Esophagus squamous epithelium (tissue), 5 donors: ENCODE results near the gene ADCY5. TPM values are rescaled to one million over a fixed set of nuclear protein-coding genes. Genes with fewer than 3 reads are reported as not detected.

ENCODE experiments used
- DNase-seq: peaks from one replicate; lab custom pipeline; 2025; lab: John Stamatoyannopoulos, UW
- H3K27ac ChIP-seq, 4 donors: fragments of 200-600 bp; sonication (generic); one replicate each; pipeline ENCODE4 v1.5.1; 2016 to 2019; ENCODE audit warnings: mild to moderate bottlenecking in 1 of 4
- H3K27me3 ChIP-seq, 4 donors: fragments of 200-600 bp; sonication (generic); 1 replicate in 3 of 4; 2 replicates in 1 of 4; pipeline versions ENCODE4 v1.5.1 to v1.6.0; 2017 to 2021; ENCODE audit warnings: antibody characterized with exemption in 1 of 4
- H3K36me3 ChIP-seq, 3 donors: fragments of 200-600 bp; sonication (generic); one replicate each; pipeline ENCODE4 v1.5.1; 2016 to 2019
- H3K4me1 ChIP-seq, 3 donors: fragments of 200-600 bp; sonication (generic); one replicate each; pipeline ENCODE4 v1.5.1; 2017 to 2019
- H3K4me3 ChIP-seq, 4 donors: fragments of 200-600 bp; sonication (generic); 1 replicate in 3 of 4; 2 replicates in 1 of 4; pipeline ENCODE4 v1.5.1; 2016 to 2019; ENCODE audit warnings: mild to moderate bottlenecking in 2 of 4, moderate library complexity in 1 of 4
- H3K9me3 ChIP-seq, 3 donors: fragments of 200-600 bp; sonication (generic); one replicate each; pipeline ENCODE4 v1.5.1; 2016 to 2019
- POLR2A ChIP-seq, 4 donors: fragments of 450-650 bp; IDR thresholded peaks; one replicate each; pipeline ENCODE4 v1.6.1; 2017; ENCODE audit warnings: antibody characterized with exemption in 4 of 4, mild to moderate bottlenecking in 4 of 4, moderate library complexity in 3 of 4
- WGBS, 2 donors: methylation state at CpG; one replicate each; pipeline ENCODE4 v1.1.5; 2018; 5-methylcytosine and 5-hydroxymethylcytosine counted together
- intact Hi-C: fragments of 100-400 bp; cut with DNase I; formaldehyde crosslinking; loops from one replicate; pipeline ENCODE4 v1.15.0; 2022
- total RNA-seq, 4 donors: library from RNA; depleted of rRNA; stranded (reverse); fragments of >200 nt; gene quantifications; one replicate each; pipeline ENCODE4 v1.1.0, GENCODE V29; 2016
- TF ChIP-seq, protein P1 (sequence below), 6 experiments: fragments of 450-650 bp in 4 of 6; fragments of 200-600 bp in 2 of 6; sonication (generic) in 2 of 6; IDR thresholded peaks; one replicate each; pipeline ENCODE4 v1.5.1; 2016 to 2019; ENCODE audit warnings: antibody characterized with exemption in 6 of 6, mild to moderate bottlenecking in 4 of 6, moderate library complexity in 4 of 6
- donor health status: DM: yes; HTN: yes; CAD: no.

ADCY5 gene
- total RNA-seq, 4 donors from 2014 or later, result 0.72 to 17.4 (median 5.3) TPM

- Histone ChIP-seq H3K36me3 (no peaks in the 10 kb centered on the region), H3K4me3 (peak overlapping the region in 1 of 4 donors; percentile 78), H3K27ac (peak overlapping the region in 3 of 4 donors; percentile 75 to 91 (median 78)), H3K27me3 (peaks cover 0 to 41% (median 4%) of the 10 kb centered on the region in 4 donors), H3K9me3 (no peaks in the 10 kb centered on the region), H3K4me1 (peaks cover 7 to 21% (median 10%) of the 10 kb centered on the region in 3 donors)
- TF ChIP-seq, protein P1, sequence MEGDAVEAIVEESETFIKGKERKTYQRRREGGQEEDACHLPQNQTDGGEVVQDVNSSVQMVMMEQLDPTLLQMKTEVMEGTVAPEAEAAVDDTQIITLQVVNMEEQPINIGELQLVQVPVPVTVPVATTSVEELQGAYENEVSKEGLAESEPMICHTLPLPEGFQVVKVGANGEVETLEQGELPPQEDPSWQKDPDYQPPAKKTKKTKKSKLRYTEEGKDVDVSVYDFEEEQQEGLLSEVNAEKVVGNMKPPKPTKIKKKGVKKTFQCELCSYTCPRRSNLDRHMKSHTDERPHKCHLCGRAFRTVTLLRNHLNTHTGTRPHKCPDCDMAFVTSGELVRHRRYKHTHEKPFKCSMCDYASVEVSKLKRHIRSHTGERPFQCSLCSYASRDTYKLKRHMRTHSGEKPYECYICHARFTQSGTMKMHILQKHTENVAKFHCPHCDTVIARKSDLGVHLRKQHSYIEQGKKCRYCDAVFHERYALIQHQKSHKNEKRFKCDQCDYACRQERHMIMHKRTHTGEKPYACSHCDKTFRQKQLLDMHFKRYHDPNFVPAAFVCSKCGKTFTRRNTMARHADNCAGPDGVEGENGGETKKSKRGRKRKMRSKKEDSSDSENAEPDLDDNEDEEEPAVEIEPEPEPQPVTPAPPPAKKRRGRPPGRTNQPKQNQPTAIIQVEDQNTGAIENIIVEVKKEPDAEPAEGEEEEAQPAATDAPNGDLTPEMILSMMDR (IDR thresholded peaks at IDR 0.05), result no peak
- peak in 1 of 4 donors; percentile 12 for TF ChIP-seq POLR2A (IDR thresholded peaks at IDR 0.05)
- intact Hi-C loops, result no loop called here
- 55 to 69% methylated on average over 6 of the region's 6 CpGs for WGBS, 2 donors
- DNase-seq, result no peak
Observed at GRCh38 chr3:123444023-123444422, 4.9 kb downstream of the ADCY5 start.

GRCh38 chr3:123442908-123443307 is 6.0 kb downstream of the ADCY5 start:
- TF ChIP-seq POLR2A (IDR thresholded peaks at IDR 0.05), result no peak
- TF ChIP-seq, protein P1 (IDR thresholded peaks at IDR 0.05), result no peak
- Histone ChIP-seq H3K9me3 (no peaks in the 10 kb centered on the region), H3K27ac (peak overlapping the region; percentile 9 to 91 (median 76)), H3K4me3 (no peak overlapping the region), H3K4me1 (peaks cover 0 to 14% (median 0%) of the 10 kb centered on the region in 3 donors), H3K27me3 (peaks cover 0 to 31% (median 0%) of the 10 kb centered on the region in 4 donors), H3K36me3 (no peaks in the 10 kb centered on the region)
- 81 to 100% methylated on average over 2 to 4 of the region's 7 CpGs for WGBS, 2 donors
- DNase-seq, result no peak
- intact Hi-C loops, result no loop called here

GRCh38 chr3:123442125-123442524 is 6.8 kb downstream of the ADCY5 start:
- TF ChIP-seq, protein P1 (IDR thresholded peaks at IDR 0.05), result no peak
- TF ChIP-seq POLR2A (IDR thresholded peaks at IDR 0.05), result no peak
- Histone ChIP-seq H3K4me3 (no peak overlapping the region), H3K27ac (peak overlapping the region; percentile 9 to 91 (median 76)), H3K4me1 (peaks cover 0 to 8% (median 0%) of the 10 kb centered on the region in 3 donors), H3K36me3 (no peaks in the 10 kb centered on the region), H3K9me3 (no peaks in the 10 kb centered on the region), H3K27me3 (peaks cover 0 to 23% (median 0%) of the 10 kb centered on the region in 4 donors)
- 60 to 100% methylated on average over 1 to 9 of the region's 9 CpGs for WGBS, 2 donors
- intact Hi-C loops, result no loop called here
- no peak for DNase-seq

DNA sequence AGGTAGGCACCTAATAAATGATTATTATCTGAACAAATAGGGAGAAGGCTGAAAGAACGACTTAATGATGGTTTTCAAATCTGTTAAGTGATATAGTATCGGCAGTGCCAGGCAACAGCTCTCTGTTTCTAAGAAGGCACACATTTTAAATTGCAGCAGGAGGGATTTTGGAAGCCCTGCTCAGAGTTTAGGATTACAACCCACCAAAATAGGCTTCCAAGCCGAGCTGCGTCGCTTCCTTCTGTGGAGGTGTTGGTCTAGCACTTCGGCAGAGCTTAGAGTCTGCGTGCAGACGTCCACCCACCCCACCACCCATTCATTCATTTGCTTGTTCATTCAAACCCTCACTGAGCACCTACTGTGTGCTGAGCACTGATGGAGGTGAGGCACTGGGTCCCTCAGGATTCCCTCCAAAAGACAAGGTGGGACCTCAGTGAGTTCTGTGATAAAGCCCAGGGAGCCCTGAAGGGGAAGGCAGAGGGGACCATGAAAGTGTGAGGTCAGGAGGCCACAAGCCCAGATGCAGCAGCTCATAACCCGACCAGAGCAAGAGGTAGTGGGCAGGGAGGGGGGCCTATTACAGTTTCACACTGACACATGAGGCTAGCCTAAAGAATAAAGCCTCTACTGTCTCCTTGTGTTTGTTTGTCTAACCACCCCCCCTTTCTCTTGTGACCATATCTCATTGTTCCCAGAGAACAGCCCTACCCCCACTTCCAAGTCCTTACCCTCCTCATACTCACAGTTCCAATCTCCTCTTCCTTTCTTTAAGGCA is 8.9 kb downstream of the ADCY5 start:
- H3K4me1 ChIP-seq, result peaks cover 0 to 8% (median 0%) of the 10 kb centered on the region in 3 donors
- intact Hi-C loops, result no loop called here
- H3K4me3 ChIP-seq, result no peak overlapping the region
- WGBS, 2 donors, result 78 to 79% methylated on average over 8 to 9 of the region's 9 CpGs
- no peaks in the 10 kb centered on the region for H3K9me3 ChIP-seq
- H3K27me3 ChIP-seq, result peaks cover 0 to 8% (median 0%) of the 10 kb centered on the region in 4 donors
- no peak for DNase-seq
- H3K27ac ChIP-seq, result peak overlapping the region in 3 of 4 donors; percentile 5 to 91 (median 67)
- H3K36me3 ChIP-seq, result no peaks in the 10 kb centered on the region
- TF ChIP-seq POLR2A (IDR thresholded peaks at IDR 0.05), result no peak
- TF ChIP-seq, protein P1 (IDR thresholded peaks at IDR 0.05), result no peak
